Smooth muscle cell of bladder (primary cell): ENCODE data around the gene CFAP20DC. TPM values are rescaled to one million over a fixed set of nuclear protein-coding genes. Genes with fewer than 3 reads are reported as not detected.

ENCODE experiments used
- total RNA-seq: library from RNA; depleted of rRNA; stranded (reverse); fragments of >200 nt; gene quantifications from 2 replicates; pipeline ENCODE4 v1.2.3, GENCODE V29; 2014

Gene CFAP20DC
- total RNA-seq: 1.3 and 1.6 TPM in 2 replicates

GRCh38 chr3:59049671-59050331, at the start of gene CFAP20DC:
Gene CFAP20DC, minus strand, starts transcription at chr3:59050025. Its CDS starts 394 bp downstream, at chr3:59049631.

